Choroid plexus epithelial cell (primary cell): Measurements from ENCODE around the gene CIC.

ENCODE experiments used
- DNase-seq: peaks from one replicate; pipeline ENCODE4 v3.0.0-alpha.2; 2010; ENCODE audit warnings: low read depth
- H3K4me3 ChIP-seq: 2 replicates; pipeline ENCODE4 v1.5.1; 2011; ENCODE audit warnings: low read depth, mild to moderate bottlenecking, control low read depth, low read length, moderate library complexity
- TF ChIP-seq, protein P1 (sequence below): conservative IDR thresholded peaks from 2 replicates; pipeline ENCODE4 v1.5.1; 2011; ENCODE audit warnings: low read depth, mild to moderate bottlenecking, control low read depth, inconsistent platforms, low read length, moderate library complexity

Gene CIC

DNA sequence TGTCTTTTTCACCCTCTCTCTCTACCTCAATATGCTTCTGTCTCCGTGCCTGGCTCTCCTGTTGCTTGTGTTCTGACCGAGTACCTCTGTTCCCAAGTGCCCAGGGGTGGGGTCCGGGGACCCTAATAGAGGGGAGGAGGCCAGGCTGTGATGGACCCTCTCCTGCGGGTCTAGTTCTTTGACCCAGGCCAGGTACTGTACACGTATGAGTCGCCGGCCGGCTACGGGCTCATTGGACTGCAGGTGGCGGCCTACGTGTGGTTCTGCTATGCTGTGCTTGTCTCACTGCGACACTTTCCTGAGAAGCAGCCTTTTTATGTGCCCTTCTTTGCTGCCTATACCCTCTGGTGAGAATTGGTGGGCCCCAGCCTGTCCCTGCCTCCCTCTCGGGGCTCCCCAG, 48.5 kb downstream of the CIC start:
- no peak for DNase-seq
- TF ChIP-seq, protein P1, sequence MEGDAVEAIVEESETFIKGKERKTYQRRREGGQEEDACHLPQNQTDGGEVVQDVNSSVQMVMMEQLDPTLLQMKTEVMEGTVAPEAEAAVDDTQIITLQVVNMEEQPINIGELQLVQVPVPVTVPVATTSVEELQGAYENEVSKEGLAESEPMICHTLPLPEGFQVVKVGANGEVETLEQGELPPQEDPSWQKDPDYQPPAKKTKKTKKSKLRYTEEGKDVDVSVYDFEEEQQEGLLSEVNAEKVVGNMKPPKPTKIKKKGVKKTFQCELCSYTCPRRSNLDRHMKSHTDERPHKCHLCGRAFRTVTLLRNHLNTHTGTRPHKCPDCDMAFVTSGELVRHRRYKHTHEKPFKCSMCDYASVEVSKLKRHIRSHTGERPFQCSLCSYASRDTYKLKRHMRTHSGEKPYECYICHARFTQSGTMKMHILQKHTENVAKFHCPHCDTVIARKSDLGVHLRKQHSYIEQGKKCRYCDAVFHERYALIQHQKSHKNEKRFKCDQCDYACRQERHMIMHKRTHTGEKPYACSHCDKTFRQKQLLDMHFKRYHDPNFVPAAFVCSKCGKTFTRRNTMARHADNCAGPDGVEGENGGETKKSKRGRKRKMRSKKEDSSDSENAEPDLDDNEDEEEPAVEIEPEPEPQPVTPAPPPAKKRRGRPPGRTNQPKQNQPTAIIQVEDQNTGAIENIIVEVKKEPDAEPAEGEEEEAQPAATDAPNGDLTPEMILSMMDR: no peak
- H3K4me3 ChIP-seq: no peak overlapping the region

DNA sequence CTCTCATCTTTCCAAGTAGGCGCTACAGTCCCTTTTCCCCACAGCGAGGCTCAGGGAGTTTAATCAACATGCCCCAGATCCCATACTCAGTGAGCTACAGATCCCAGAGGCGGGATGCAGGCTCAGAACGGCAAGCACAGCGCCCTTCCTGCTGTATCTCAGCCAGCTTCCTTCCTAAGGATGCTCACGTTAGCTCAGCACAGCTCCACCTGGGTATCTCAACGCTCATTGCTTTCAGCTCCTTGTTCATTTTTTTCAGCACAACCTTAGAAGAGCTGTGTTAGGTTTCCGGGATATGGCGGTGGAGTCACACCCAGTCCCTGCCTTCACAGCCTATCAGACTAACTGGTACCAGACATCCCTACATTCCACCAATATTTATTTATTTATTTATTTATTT, 53.3 kb downstream of the CIC start:
- TF ChIP-seq, protein P1: no peak

DNA sequence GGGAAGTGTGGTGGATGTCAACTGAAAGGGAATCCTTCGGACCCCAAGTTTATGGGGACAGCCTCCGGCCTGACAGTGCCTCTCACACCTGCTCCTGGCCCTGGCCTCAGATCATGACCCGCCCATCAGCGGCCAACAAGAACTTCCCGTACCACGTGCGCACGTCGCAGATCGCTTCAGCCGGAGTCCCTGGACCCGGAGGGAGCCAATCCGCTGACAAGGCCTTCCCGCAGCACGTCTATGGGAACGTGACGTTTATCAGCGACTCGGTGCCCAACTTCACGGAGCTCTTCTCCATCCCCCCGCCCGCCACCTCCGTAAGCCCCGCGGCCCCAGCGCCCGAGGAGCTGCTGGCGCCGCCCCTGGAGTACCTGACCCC, 54.4 kb downstream of the CIC start:
- no peak for DNase-seq
- H3K4me3 ChIP-seq: no peak overlapping the region
- TF ChIP-seq, protein P1: no peak

More for the DNA sequence above, 53.3 kb downstream of the CIC start:
- no peak for DNase-seq
- no peak overlapping the region for H3K4me3 ChIP-seq

DNA sequence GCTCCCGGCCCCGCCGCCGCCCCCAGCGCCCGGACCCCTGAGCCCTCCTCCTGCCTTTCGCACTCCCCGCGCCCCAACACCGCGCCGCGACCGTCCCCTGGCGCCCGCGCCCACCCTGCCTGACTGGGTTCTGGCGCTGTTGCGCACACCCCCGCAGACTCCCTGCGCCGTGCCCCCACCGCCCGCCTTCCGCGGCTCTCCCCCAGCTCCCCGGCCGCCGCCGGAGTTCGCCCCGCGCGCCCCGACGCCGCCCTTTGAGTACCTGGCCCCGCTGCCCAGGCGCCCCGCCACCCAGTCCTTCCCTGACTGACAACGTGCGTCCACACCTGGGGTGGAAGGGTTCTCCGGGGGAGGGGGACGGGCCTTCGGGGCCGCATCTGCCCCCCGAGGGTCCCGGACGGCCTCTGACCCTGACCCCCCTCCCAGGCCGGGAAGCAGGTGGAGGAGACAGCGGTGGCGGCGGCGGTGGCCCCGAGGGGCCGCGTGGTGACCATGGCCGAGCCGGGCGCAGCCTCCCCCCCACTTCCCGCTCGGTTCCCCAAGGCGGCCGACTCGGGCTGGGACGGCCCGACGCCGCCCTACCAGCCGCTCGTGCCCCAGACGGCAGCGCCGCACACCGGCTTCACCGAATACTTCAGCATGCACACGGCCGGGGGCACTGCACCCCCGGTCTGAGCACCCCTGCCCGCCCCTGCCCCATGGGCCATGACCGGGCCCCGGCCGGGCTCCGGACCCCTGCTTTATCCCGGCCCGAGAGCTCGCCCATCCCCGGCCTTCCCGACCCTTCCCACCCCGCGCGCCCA, 55.0 kb downstream of the CIC start:
- no peak overlapping the region for H3K4me3 ChIP-seq
- no peak for DNase-seq
- TF ChIP-seq, protein P1: peak; percentile 14

DNA sequence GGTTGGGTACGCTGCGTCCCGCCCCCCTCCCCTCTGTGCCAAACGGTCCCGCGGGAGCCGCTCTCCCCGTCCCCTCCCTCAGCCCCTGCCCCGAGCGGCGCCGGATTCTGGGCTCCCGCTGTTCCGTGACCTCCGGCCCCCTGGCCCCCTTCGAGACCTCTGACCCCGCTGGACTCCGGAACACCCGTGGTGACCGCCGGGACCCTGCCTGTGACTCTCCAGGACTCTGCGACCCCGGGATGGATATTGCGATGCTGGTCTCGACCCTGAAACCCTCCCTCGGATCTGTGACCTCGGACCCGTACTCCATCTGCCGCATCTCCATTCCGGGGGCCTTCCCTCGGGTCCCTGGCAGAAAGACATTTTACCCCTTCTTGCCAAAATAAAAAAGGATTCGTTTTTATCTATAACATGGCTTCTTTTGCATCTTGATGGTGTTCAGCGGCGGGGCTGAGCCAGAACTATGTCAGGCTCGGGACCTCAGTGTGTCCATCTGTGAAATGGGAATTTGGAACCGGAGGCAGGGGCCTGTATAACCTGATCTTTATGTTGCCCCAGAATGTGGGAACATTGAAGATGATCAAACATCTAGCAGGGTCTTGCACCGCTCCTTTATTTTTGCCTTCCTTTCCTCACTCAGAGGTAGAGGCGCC, 55.7 kb downstream of the CIC start:
- DNase-seq: no peak
- H3K4me3 ChIP-seq: no peak overlapping the region
- TF ChIP-seq, protein P1: no peak

DNA sequence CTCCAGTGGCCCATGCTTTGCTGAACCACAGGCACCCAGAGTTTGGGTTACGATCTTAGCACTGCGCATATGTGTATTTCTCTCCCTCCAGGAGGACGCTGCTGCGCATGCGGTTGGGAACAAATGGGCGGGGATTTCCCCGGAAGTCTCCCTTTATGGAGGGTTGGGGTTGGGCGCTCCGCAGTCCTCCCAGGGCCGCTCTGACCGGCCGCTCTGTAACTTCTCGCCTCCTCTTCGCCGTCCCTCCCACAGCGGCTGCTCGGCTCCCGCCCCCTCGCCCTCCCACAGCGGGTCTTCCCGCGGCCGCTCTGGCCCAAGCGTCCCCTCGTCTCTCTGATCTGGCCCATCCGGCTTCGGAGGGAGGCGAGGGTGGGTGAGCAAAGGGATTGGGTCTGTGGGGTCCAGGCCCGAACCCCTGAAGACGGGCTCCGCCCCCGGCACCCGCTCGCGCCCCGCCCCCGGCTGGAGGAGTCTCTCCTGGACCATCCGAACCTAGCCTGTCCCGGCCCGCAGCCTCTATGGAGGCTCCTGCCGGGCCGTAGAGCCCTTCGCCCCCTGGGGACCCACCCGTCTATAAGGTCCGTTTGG, 56.4 kb downstream of the CIC start, which contains the start of gene MEGF8:
Gene MEGF8 (plus strand): TSS at position 328 of the 588 bp plus-strand sequence. CDS start 609 bp downstream, outside the sequence.
- H3K4me3 ChIP-seq: peak within 1 kb of the TSS; percentile 90
- DNase-seq: peak; percentile 99
- TF ChIP-seq, protein P1: peak; percentile 96
